ENCODE data around the gene SMAD9.

- TF ChIP-seq, protein P1, sequence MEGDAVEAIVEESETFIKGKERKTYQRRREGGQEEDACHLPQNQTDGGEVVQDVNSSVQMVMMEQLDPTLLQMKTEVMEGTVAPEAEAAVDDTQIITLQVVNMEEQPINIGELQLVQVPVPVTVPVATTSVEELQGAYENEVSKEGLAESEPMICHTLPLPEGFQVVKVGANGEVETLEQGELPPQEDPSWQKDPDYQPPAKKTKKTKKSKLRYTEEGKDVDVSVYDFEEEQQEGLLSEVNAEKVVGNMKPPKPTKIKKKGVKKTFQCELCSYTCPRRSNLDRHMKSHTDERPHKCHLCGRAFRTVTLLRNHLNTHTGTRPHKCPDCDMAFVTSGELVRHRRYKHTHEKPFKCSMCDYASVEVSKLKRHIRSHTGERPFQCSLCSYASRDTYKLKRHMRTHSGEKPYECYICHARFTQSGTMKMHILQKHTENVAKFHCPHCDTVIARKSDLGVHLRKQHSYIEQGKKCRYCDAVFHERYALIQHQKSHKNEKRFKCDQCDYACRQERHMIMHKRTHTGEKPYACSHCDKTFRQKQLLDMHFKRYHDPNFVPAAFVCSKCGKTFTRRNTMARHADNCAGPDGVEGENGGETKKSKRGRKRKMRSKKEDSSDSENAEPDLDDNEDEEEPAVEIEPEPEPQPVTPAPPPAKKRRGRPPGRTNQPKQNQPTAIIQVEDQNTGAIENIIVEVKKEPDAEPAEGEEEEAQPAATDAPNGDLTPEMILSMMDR (IDR thresholded peaks at IDR 0.05) = no peak
- TF ChIP-seq POLR2A (IDR thresholded peaks at IDR 0.05) = no peak
These were observed 25.0 kb upstream of the SMAD9 start for GRCh38 chr13:36945078-36945477.
